ENCODE measurements around the gene ARID3A. TPM values are rescaled to one million over a fixed set of nuclear protein-coding genes. Genes with fewer than 3 reads are reported as not detected.

Gene ARID3A
- total RNA-seq, 1 donor from 2014 or later: 70.6 TPM

DNA sequence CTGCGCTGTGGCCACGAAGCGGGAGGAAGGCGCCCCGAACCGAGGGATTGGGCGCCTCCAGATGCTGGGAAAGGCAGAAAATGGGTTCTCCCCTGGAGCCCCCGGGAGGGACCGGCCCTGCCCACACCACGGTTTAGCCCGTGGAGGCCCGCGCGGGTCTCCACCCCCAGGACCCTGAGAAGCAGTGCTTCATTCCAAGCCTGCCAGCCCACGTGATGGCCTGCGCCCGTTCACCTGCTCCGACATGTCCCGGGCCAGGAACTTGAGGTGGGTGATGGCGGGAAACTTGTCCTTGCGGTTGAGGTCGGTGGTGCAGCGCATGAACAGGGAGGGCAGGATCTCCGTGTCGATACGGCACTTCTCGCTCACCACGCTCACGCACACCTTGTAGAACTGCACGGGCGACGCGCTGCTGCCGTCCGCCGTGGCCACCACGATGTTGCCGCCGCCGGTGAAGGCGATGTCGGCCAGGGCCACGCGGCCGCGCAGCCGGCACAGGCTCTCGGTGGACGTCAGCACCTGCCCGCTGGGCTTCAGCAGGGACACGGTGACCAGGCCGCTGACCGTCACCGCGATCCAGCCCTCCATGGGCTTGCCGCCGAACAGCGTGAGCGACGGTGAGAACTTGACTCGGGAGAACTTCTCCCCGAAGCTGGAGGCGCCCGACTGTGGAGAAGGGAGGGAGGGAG is 40.2 kb upstream of the ARID3A start:
- no peak for DNase-seq (ENCODE audit: low spot score in 2 of 2, unreplicated experiment in 2 of 2)
- H3K36me3 Mint-ChIP-seq: peaks cover 26% of the 10 kb centered on the region
- H3K4me3 Mint-ChIP-seq: no peak overlapping the region
- H3K4me1 Mint-ChIP-seq: no peaks in the 10 kb centered on the region
- no peaks in the 10 kb centered on the region for H3K27me3 Mint-ChIP-seq (ENCODE audit: low read depth)
- H3K9me3 Mint-ChIP-seq: no peaks in the 10 kb centered on the region
- TF ChIP-seq, protein P1, sequence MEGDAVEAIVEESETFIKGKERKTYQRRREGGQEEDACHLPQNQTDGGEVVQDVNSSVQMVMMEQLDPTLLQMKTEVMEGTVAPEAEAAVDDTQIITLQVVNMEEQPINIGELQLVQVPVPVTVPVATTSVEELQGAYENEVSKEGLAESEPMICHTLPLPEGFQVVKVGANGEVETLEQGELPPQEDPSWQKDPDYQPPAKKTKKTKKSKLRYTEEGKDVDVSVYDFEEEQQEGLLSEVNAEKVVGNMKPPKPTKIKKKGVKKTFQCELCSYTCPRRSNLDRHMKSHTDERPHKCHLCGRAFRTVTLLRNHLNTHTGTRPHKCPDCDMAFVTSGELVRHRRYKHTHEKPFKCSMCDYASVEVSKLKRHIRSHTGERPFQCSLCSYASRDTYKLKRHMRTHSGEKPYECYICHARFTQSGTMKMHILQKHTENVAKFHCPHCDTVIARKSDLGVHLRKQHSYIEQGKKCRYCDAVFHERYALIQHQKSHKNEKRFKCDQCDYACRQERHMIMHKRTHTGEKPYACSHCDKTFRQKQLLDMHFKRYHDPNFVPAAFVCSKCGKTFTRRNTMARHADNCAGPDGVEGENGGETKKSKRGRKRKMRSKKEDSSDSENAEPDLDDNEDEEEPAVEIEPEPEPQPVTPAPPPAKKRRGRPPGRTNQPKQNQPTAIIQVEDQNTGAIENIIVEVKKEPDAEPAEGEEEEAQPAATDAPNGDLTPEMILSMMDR (IDR thresholded peaks at IDR 0.05; ENCODE audit: unreplicated experiment): no peak
- H3K27ac Mint-ChIP-seq: no peak overlapping the region

DNA sequence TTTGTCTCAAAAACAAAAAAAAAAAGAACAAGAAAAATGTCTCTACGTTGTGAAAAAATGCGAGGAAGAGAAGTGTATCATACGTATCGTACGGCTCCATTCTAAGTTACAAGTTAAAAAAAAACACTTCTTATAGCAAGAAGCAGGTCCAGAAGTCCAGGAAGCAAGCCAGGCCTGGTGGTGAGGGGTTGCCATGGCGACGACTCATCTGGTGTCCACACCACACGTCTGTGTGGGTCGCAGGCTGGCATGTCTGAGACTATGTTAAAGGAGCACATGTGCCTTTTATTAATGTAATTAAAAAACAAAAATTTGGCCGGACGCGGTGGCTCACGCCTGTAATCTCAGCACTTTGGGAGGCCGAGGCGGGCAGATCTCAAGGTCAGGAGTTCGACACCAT is 38.8 kb upstream of the ARID3A start:
- Mint-ChIP-seq H3K4me3 (no peak overlapping the region), H3K4me1 (no peaks in the 10 kb centered on the region), H3K9me3 (no peaks in the 10 kb centered on the region), H3K36me3 (peaks cover 13% of the 10 kb centered on the region), H3K27me3 (ENCODE audit: low read depth) (no peaks in the 10 kb centered on the region), H3K27ac (no peak overlapping the region)
- no peak for DNase-seq (ENCODE audit: low spot score in 2 of 2, unreplicated experiment in 2 of 2)
- TF ChIP-seq, protein P1 (IDR thresholded peaks at IDR 0.05; ENCODE audit: unreplicated experiment): no peak

DNA sequence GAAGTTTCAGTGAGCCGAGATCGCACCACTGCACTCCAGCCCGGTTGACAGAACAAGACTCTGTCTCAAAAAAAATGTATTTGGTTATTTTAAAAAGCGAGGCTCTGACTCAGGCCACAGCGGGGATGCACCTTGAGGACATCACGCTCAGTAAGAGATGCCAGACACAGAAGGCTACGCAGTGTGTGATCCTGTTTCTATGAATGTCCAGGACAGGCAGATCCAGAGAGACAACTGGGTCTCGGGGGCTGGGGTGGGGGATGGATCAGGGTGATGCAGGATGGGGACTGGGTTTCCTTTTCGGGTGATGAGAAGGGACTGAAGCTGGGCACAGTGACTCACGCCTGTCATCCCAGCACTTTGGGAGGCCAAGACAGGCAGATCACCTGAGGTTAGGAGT is 38.2 kb upstream of the ARID3A start:
- Mint-ChIP-seq H3K4me3 (no peak overlapping the region), H3K27ac (no peak overlapping the region), H3K9me3 (no peaks in the 10 kb centered on the region), H3K4me1 (no peaks in the 10 kb centered on the region), H3K27me3 (ENCODE audit: low read depth) (no peaks in the 10 kb centered on the region), H3K36me3 (peaks cover 9% of the 10 kb centered on the region)
- DNase-seq (ENCODE audit: low spot score in 2 of 2, unreplicated experiment in 2 of 2): no peak
- TF ChIP-seq, protein P1 (IDR thresholded peaks at IDR 0.05; ENCODE audit: unreplicated experiment): no peak

DNA sequence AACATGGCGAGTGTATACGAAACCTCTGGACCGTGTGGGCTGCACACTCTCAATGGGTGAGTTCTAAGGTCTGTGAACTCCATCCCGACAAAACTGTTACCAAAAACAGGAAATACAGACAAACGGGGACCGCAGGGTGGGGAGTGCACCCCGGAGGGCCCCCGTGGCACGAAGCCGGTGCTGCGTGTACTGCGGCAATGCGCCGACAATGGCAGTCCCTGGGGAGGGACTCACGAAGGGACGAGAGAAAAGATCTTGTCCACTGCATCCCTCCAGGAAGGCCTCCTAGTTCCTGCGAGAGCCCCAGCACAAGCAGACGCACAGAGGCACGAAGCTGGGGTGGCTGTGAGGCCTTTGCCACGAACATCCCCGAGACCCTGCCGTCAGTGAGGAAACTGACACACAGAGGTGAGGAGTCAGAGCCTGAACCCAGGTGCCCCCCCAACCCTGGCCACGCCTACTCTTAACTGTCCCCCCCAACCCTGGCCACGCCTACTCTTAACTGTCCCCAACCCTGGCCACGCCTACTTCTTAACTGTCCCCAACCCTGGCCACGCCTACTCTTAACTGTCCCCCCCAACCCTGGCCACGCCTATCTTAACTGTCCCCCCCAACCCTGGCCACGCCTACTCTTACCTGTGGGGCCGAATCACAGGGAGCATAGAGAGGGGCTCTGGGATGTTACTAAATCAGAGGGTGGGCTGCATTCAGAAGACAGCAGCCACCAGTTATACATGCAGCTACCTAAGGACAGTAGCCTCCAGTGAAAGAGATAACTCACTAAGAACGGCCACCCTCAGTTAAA is 37.1 kb upstream of the ARID3A start:
- Mint-ChIP-seq H3K27ac (no peak overlapping the region), H3K4me1 (no peaks in the 10 kb centered on the region), H3K36me3 (peaks cover 7% of the 10 kb centered on the region), H3K4me3 (no peak overlapping the region), H3K27me3 (ENCODE audit: low read depth) (peaks cover 2% of the 10 kb centered on the region), H3K9me3 (no peaks in the 10 kb centered on the region)
- no peak for DNase-seq (ENCODE audit: low spot score in 2 of 2, unreplicated experiment in 2 of 2)
- TF ChIP-seq, protein P1 (IDR thresholded peaks at IDR 0.05; ENCODE audit: unreplicated experiment): no peak

DNA sequence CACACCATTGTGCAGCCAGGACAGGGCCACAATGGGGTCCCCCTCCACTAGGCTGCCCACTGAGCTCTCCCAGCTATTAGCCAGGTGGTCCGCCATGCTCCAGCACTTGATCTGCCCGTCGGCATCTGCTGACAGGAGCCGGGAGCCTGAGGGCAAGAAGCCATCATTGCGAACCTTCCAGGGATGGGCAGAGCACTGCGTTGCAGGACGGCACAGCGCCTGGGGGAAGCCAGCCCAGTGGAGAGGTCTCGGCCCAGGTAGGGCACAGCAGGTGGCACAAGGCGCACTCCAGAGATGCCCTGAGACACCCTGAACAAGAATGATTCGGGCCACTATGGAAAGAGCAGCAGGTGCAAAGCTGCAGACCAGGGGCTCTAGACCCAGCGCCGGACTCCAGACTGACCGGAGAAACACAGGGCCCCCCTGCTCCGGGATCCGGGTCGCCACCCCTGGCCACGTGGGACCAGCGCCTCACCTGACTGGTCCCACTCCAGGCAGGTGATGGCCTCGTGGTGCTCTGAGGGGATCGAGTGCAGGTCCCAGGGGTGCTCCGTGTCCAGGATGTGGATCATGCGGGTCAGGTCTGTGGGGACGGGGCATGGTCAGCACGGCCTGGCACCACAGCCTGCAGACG is 36.1 kb upstream of the ARID3A start:
- Mint-ChIP-seq H3K4me1 (no peaks in the 10 kb centered on the region), H3K9me3 (no peaks in the 10 kb centered on the region), H3K36me3 (peaks cover 7% of the 10 kb centered on the region), H3K27ac (no peak overlapping the region), H3K27me3 (ENCODE audit: low read depth) (peaks cover 2% of the 10 kb centered on the region), H3K4me3 (peak overlapping the region; percentile 24)
- no peak for DNase-seq (ENCODE audit: low spot score in 2 of 2, unreplicated experiment in 2 of 2)
- TF ChIP-seq, protein P1 (IDR thresholded peaks at IDR 0.05; ENCODE audit: unreplicated experiment): no peak
